Measurements from ENCODE around the gene BATF3.

- TF ChIP-seq CTCF (IDR thresholded peaks at IDR 0.05; ENCODE audit: insufficient read depth, low read length, poor library complexity, severe bottlenecking) (no peak), EZH2phosphoT487 (conservative IDR thresholded peaks at IDR 0.05; ENCODE audit: low read length) (no peak)
Measured at GRCh38 chr1:212731630-212732029, 32.0 kb upstream of the BATF3 start.

All from SU-DHL-6 (cell line).